GM12872 (cell line): ENCODE measurements around the gene SOD3.

Experiments used
- CTCF ChIP-seq: IDR thresholded peaks from 3 replicates; pipeline ENCODE4 v1.5.1; 2011; ENCODE audit warnings: low read depth, mild to moderate bottlenecking, low read length, moderate library complexity; ENCODE audit not compliant: insufficient read depth

SOD3 gene

GRCh38 chr4:24845132-24845531 is 49.8 kb downstream of the SOD3 start:
- TF ChIP-seq CTCF = no peak

- TF ChIP-seq CTCF = no peak
Measured at GRCh38 chr4:24845902-24846301, 50.5 kb downstream of the SOD3 start.

- TF ChIP-seq CTCF = no peak
Measured at GRCh38 chr4:24846716-24847115, 51.3 kb downstream of the SOD3 start.

GRCh38 chr4:24849351-24849750 is 54.0 kb downstream of the SOD3 start:
- TF ChIP-seq CTCF = no peak

GRCh38 chr4:24849756-24850155 is 54.4 kb downstream of the SOD3 start:
- no peak for TF ChIP-seq CTCF
